B cell (primary cell): ENCODE measurements around the gene SOD3.

Experiments
- EZH2 ChIP-seq: IDR thresholded peaks from 2 replicates; pipeline ENCODE4 v1.6.1; 2012; ENCODE audit warnings: borderline replicate concordance, low read depth, mild to moderate bottlenecking, moderate library complexity, low read length; ENCODE audit not compliant: insufficient read depth, poor library complexity, severe bottlenecking
- TF ChIP-seq, protein P1 (sequence below): fragments of 200-600 bp; IDR thresholded peaks from one replicate; pipeline ENCODE4 v1.8.0; 2022; ENCODE audit warnings: antibody characterized with exemption, mild to moderate bottlenecking

DNA sequence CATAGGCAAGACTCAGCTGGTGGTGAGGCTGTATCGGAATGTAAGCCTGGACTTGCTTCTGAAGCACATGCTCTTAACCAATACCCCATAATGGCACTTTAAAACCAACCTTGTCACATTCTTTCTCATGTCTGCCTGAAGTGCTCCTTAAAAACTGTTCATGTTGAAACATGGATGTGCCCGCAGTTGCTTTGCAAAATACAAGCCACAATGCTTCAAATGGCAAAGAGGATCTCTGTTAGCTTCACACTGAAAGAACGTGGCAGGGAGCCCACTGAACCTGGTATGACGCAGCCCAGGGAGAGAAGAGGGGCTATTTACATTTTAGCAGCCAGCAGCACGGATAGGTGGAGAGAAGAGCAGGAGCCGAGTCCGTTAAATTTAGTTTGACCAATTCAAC lies 29.3 kb downstream of the SOD3 start:
- TF ChIP-seq, protein P1, sequence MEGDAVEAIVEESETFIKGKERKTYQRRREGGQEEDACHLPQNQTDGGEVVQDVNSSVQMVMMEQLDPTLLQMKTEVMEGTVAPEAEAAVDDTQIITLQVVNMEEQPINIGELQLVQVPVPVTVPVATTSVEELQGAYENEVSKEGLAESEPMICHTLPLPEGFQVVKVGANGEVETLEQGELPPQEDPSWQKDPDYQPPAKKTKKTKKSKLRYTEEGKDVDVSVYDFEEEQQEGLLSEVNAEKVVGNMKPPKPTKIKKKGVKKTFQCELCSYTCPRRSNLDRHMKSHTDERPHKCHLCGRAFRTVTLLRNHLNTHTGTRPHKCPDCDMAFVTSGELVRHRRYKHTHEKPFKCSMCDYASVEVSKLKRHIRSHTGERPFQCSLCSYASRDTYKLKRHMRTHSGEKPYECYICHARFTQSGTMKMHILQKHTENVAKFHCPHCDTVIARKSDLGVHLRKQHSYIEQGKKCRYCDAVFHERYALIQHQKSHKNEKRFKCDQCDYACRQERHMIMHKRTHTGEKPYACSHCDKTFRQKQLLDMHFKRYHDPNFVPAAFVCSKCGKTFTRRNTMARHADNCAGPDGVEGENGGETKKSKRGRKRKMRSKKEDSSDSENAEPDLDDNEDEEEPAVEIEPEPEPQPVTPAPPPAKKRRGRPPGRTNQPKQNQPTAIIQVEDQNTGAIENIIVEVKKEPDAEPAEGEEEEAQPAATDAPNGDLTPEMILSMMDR: no peak
- TF ChIP-seq EZH2: no peak
